ENCODE measurements around the gene PTPRN2. TPM values are rescaled to one million over a fixed set of nuclear protein-coding genes. Genes with fewer than 3 reads are reported as not detected.

The PTPRN2 gene
- total and polyA plus RNA-seq, 2 donors (not counting 1 experiment from before 2014, with no cell fraction given) = 0.54 to 1.2 TPM

DNA sequence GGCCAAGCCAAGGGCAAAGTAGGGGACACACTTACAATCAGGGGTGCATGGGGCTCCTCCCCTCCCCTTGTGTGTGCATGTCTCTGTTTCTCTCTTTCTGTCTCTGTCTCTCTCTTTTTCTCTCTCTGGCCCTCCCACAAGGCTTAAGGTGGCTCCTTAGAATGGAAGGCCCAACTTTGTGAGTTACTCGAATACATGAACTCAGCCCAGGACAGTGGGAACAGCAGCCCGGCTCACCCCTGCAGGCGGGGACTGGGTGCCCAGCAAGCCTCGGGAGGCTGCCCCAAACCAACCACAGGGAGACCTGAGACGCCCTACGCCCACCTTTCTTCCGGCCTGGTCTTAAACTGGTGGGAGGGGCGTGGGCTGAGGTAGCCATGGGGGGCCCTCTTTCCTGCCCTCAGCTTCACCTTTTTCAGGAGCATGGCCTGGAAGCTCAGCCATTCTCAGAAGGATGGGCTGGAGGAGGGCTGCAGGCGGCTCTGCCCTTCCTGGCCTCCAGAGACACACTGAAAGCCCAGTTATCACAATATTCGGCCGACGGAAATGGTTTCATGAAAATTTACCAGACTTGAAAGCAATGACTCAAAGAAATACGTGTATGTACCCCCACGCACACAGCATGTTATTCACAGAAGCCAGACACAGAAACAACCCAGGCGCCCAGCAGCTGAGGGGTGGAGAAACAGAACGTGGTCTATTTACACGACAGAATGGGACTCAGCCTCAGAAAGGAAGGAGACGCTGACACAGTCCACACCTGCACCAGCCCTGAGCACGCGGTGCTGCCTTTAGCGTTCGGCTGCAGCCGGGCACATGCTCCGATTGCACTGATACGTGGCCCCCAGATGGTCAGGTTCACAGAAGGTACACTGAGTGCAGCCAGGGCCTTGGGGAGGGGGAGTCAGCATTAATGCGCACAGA lies 229.5 kb downstream of the PTPRN2 start:
- Histone ChIP-seq H3K9me3 (ENCODE audit: control insufficient read depth, insufficient read depth, low read depth, low read length) (no peaks in the 10 kb centered on the region), H3K27ac (ENCODE audit: insufficient read depth, low read length) (no peak overlapping the region), H2AFZ (ENCODE audit: low read length) (no peak overlapping the region), H3K36me3 (ENCODE audit: control insufficient read depth, insufficient read depth, low read length) (no peaks in the 10 kb centered on the region), H3K79me2 (ENCODE audit: control insufficient read depth, insufficient read depth, low read length) (no peaks in the 10 kb centered on the region), H4K20me1 (ENCODE audit: control insufficient read depth, extremely low read depth, insufficient read depth, low read length) (no peaks in the 10 kb centered on the region), H3K4me3 (replicated peaks in 1 of 4; ENCODE audit: control extremely low read depth in 1 of 4, insufficient read depth in 1 of 4, low read depth in 3 of 4, low read length in 4 of 4) (no peak overlapping the region), H3K9ac (ENCODE audit: insufficient read depth, low read length) (no peak overlapping the region), H3K27me3 (ENCODE audit: control insufficient read depth, insufficient read depth, low read length) (no peaks in the 10 kb centered on the region), H3K4me1 (ENCODE audit: control insufficient read depth, extremely low read depth, insufficient read depth, low read length) (no peaks in the 10 kb centered on the region), H3K4me2 (ENCODE audit: extremely low read depth, insufficient read depth, low read length) (no peak overlapping the region)
- no peak for TF ChIP-seq EZH2 (IDR thresholded peaks at IDR 0.05; ENCODE audit: low read length, missing control alignments)
- TF ChIP-seq, protein P1, sequence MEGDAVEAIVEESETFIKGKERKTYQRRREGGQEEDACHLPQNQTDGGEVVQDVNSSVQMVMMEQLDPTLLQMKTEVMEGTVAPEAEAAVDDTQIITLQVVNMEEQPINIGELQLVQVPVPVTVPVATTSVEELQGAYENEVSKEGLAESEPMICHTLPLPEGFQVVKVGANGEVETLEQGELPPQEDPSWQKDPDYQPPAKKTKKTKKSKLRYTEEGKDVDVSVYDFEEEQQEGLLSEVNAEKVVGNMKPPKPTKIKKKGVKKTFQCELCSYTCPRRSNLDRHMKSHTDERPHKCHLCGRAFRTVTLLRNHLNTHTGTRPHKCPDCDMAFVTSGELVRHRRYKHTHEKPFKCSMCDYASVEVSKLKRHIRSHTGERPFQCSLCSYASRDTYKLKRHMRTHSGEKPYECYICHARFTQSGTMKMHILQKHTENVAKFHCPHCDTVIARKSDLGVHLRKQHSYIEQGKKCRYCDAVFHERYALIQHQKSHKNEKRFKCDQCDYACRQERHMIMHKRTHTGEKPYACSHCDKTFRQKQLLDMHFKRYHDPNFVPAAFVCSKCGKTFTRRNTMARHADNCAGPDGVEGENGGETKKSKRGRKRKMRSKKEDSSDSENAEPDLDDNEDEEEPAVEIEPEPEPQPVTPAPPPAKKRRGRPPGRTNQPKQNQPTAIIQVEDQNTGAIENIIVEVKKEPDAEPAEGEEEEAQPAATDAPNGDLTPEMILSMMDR (conservative IDR thresholded peaks at IDR 0.05 in 1 of 2, IDR thresholded peaks at IDR 0.05 in 1 of 2; ENCODE audit: low read depth in 1 of 2, low read length in 2 of 2) = no peak
- DNase-seq (ENCODE audit: low read depth in 2 of 2) = no peak

GRCh38 chr7:158357106-158357897 lies 230.3 kb downstream of the PTPRN2 start:
- H3K4me3 ChIP-seq (replicated peaks in 1 of 4; ENCODE audit: control extremely low read depth in 1 of 4, insufficient read depth in 1 of 4, low read depth in 3 of 4, low read length in 4 of 4) = no peak overlapping the region
- H3K9me3 ChIP-seq (ENCODE audit: control insufficient read depth, insufficient read depth, low read depth, low read length) = no peaks in the 10 kb centered on the region
- no peak overlapping the region for H3K4me2 ChIP-seq (ENCODE audit: extremely low read depth, insufficient read depth, low read length)
- no peak overlapping the region for H3K9ac ChIP-seq (ENCODE audit: insufficient read depth, low read length)
- no peak for TF ChIP-seq EZH2 (IDR thresholded peaks at IDR 0.05; ENCODE audit: low read length, missing control alignments)
- TF ChIP-seq, protein P1 (conservative IDR thresholded peaks at IDR 0.05 in 1 of 2, IDR thresholded peaks at IDR 0.05 in 1 of 2; ENCODE audit: low read depth in 1 of 2, low read length in 2 of 2) = no peak
- H3K27me3 ChIP-seq (ENCODE audit: control insufficient read depth, insufficient read depth, low read length) = no peaks in the 10 kb centered on the region
- no peaks in the 10 kb centered on the region for H3K79me2 ChIP-seq (ENCODE audit: control insufficient read depth, insufficient read depth, low read length)
- no peak overlapping the region for H3K27ac ChIP-seq (ENCODE audit: insufficient read depth, low read length)
- no peaks in the 10 kb centered on the region for H3K4me1 ChIP-seq (ENCODE audit: control insufficient read depth, extremely low read depth, insufficient read depth, low read length)
- H2AFZ ChIP-seq (ENCODE audit: low read length) = no peak overlapping the region
- no peaks in the 10 kb centered on the region for H4K20me1 ChIP-seq (ENCODE audit: control insufficient read depth, extremely low read depth, insufficient read depth, low read length)
- no peak for DNase-seq (ENCODE audit: low read depth in 2 of 2)
- H3K36me3 ChIP-seq (ENCODE audit: control insufficient read depth, insufficient read depth, low read length) = no peaks in the 10 kb centered on the region

GRCh38 chr7:158356454-158356853 lies 231.2 kb downstream of the PTPRN2 start:
- TF ChIP-seq, protein P1 (conservative IDR thresholded peaks at IDR 0.05 in 1 of 2, IDR thresholded peaks at IDR 0.05 in 1 of 2; ENCODE audit: low read depth in 1 of 2, low read length in 2 of 2) = no peak
- no peak for TF ChIP-seq EZH2 (IDR thresholded peaks at IDR 0.05; ENCODE audit: low read length, missing control alignments)
- no peaks in the 10 kb centered on the region for H3K9me3 ChIP-seq (ENCODE audit: control insufficient read depth, insufficient read depth, low read depth, low read length)
- no peak overlapping the region for H3K9ac ChIP-seq (ENCODE audit: insufficient read depth, low read length)
- H3K4me3 ChIP-seq (replicated peaks in 1 of 4; ENCODE audit: control extremely low read depth in 1 of 4, insufficient read depth in 1 of 4, low read depth in 3 of 4, low read length in 4 of 4) = no peak overlapping the region
- H2AFZ ChIP-seq (ENCODE audit: low read length) = no peak overlapping the region
- no peaks in the 10 kb centered on the region for H3K79me2 ChIP-seq (ENCODE audit: control insufficient read depth, insufficient read depth, low read length)
- no peak overlapping the region for H3K27ac ChIP-seq (ENCODE audit: insufficient read depth, low read length)
- no peak for DNase-seq (ENCODE audit: low read depth in 2 of 2)
- H3K36me3 ChIP-seq (ENCODE audit: control insufficient read depth, insufficient read depth, low read length) = no peaks in the 10 kb centered on the region
- H3K4me2 ChIP-seq (ENCODE audit: extremely low read depth, insufficient read depth, low read length) = no peak overlapping the region
- H3K27me3 ChIP-seq (ENCODE audit: control insufficient read depth, insufficient read depth, low read length) = no peaks in the 10 kb centered on the region
- no peaks in the 10 kb centered on the region for H3K4me1 ChIP-seq (ENCODE audit: control insufficient read depth, extremely low read depth, insufficient read depth, low read length)
- no peaks in the 10 kb centered on the region for H4K20me1 ChIP-seq (ENCODE audit: control insufficient read depth, extremely low read depth, insufficient read depth, low read length)

Measured in fibroblast of lung (primary cell).